GM23338 (cell line): Measurements from ENCODE around the gene FOXP1.

Experiments used
- CREB1 ChIP-seq: fragments of 250-450 bp; sonication (Bioruptor Pico); IDR thresholded peaks from 2 replicates; pipeline ENCODE4 v1.5.0; 2020; ENCODE audit warnings: low read depth, mild to moderate bottlenecking, moderate library complexity
- CTCF ChIP-seq, 2 experiments: fragments of 200-600 bp in 1 of 2; sonication (generic) in 1 of 2; conservative IDR thresholded peaks; 2 replicates each; pipeline versions ENCODE4 v1.5.1 to v1.6.1; 2016 to 2017; ENCODE audit warnings: antibody characterized with exemption in 2 of 2, low read depth in 2 of 2, mild to moderate bottlenecking in 2 of 2, moderate library complexity in 1 of 2
- EZH2 ChIP-seq: fragments of 200-600 bp; sonication (generic); IDR thresholded peaks from one replicate; pipeline ENCODE4 v1.8.0; 2017; ENCODE audit warnings: antibody characterized with exemption, mild to moderate bottlenecking, low read depth; ENCODE audit not compliant: unreplicated experiment
- EZH2phosphoT487 ChIP-seq: fragments of 200-600 bp; sonication (generic); IDR thresholded peaks from one replicate; pipeline ENCODE4 v1.8.1; 2018; ENCODE audit warnings: antibody characterized with exemption; ENCODE audit not compliant: unreplicated experiment
- JUNB ChIP-seq: IDR thresholded peaks from one replicate; pipeline ENCODE4 v1.6.1; 2016; ENCODE audit warnings: antibody characterized with exemption; ENCODE audit not compliant: unreplicated experiment
- NANOG ChIP-seq: IDR thresholded peaks from 2 replicates; pipeline ENCODE4 v1.6.1; 2016; ENCODE audit warnings: antibody characterized with exemption, borderline replicate concordance
- POLR2AphosphoS5 ChIP-seq: IDR thresholded peaks from 2 replicates; pipeline ENCODE4 v1.6.1; 2016; ENCODE audit warnings: antibody characterized with exemption, low read depth
- STAT1 ChIP-seq: IDR thresholded peaks from one replicate; pipeline ENCODE4 v1.6.1; 2016; ENCODE audit warnings: antibody characterized with exemption; ENCODE audit not compliant: unreplicated experiment
- TF ChIP-seq, protein P1 (sequence below): IDR thresholded peaks from one replicate; pipeline ENCODE4 v1.6.1; 2018; ENCODE audit warnings: antibody characterized with exemption; ENCODE audit not compliant: unreplicated experiment

DNA sequence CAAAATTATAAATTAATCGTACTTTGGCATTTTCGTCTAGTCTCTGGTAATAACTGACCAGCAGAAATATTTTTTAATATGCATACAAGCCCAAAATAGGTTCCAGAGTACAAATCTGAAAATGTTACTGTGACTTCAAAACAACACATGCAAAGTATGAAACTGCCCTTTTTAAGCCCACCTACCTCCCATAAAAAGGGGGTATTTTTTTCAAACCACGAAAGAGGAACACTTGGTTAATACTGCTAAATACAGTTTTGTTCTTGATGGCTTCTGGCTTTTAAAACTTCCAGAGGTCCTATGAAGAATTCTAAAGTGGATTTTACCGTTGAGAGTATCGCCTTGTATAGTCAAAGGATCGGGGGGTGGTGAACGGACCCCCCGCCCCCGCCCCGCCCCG lies 610.7 kb downstream of the FOXP1 start:
- TF ChIP-seq CTCF (conservative IDR thresholded peaks at IDR 0.05; ENCODE audit: low read depth in 2 of 2) (no peak), POLR2AphosphoS5 (no peak), EZH2 (no peak), EZH2phosphoT487 (no peak), STAT1 (no peak), CREB1 (CRISPR knock-in tag) (no peak), NANOG (no peak), JUNB (no peak)
- TF ChIP-seq, protein P1, sequence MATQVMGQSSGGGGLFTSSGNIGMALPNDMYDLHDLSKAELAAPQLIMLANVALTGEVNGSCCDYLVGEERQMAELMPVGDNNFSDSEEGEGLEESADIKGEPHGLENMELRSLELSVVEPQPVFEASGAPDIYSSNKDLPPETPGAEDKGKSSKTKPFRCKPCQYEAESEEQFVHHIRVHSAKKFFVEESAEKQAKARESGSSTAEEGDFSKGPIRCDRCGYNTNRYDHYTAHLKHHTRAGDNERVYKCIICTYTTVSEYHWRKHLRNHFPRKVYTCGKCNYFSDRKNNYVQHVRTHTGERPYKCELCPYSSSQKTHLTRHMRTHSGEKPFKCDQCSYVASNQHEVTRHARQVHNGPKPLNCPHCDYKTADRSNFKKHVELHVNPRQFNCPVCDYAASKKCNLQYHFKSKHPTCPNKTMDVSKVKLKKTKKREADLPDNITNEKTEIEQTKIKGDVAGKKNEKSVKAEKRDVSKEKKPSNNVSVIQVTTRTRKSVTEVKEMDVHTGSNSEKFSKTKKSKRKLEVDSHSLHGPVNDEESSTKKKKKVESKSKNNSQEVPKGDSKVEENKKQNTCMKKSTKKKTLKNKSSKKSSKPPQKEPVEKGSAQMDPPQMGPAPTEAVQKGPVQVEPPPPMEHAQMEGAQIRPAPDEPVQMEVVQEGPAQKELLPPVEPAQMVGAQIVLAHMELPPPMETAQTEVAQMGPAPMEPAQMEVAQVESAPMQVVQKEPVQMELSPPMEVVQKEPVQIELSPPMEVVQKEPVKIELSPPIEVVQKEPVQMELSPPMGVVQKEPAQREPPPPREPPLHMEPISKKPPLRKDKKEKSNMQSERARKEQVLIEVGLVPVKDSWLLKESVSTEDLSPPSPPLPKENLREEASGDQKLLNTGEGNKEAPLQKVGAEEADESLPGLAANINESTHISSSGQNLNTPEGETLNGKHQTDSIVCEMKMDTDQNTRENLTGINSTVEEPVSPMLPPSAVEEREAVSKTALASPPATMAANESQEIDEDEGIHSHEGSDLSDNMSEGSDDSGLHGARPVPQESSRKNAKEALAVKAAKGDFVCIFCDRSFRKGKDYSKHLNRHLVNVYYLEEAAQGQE = no peak
